Measurements from ENCODE around the gene CD300H. TPM values are rescaled to one million over a fixed set of nuclear protein-coding genes. Genes with fewer than 3 reads are reported as not detected.
A peak's percentile ranks its signal among the peaks of the same experiment; 100 is the strongest.

CD300H gene
- polyA plus RNA-seq, result 0.61 TPM

- H3K27me3 Mint-ChIP-seq, result peaks cover 13% of the 10 kb centered on the region
- H3K36me3 Mint-ChIP-seq, result no peaks in the 10 kb centered on the region
- no peak within 1 kb of the TSS for H3K4me3 Mint-ChIP-seq
- peaks cover 0 to 1% (median 0%) of the 10 kb centered on the region in 3 donors for H3K9me3 Mint-ChIP-seq
- H3K4me1 Mint-ChIP-seq, result peaks cover 0 to 11% (median 2%) of the 10 kb centered on the region in 3 donors
- H3K27ac Mint-ChIP-seq, result no peak within 1 kb of the TSS
Measured at GRCh38 chr17:74567397-74567796, at the start of gene CD300H. Gene CD300H, minus strand, starts transcription at chr17:74567509.

DNA sequence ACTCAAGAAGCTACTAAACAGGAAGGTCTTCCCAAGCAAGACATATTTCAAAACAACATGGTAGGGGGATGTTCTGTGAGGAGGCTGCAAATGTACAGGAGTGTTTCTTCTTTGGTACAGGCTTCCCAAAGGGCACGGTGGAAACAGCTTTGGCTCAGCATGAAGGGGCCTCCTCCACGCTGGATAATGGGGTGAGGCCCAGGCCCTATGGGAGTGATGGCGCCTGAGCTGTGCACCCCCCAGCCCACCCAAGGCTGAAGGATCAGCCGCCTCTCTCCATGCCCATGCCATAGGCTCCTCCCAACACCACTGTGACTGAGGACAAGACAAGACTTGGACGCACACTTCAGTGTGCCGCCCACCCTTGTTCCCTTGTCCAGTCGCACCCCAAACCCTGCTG lies 49.4 kb upstream of the CD300H start:
- no peaks in the 10 kb centered on the region for H3K36me3 Mint-ChIP-seq
- no peak overlapping the region for H3K4me3 Mint-ChIP-seq
- no peaks in the 10 kb centered on the region for H3K9me3 Mint-ChIP-seq
- no peak overlapping the region for H3K27ac Mint-ChIP-seq
- peaks cover 35% of the 10 kb centered on the region for H3K27me3 Mint-ChIP-seq
- H3K4me1 Mint-ChIP-seq, result peaks cover 0 to 5% (median 3%) of the 10 kb centered on the region in 3 donors

DNA sequence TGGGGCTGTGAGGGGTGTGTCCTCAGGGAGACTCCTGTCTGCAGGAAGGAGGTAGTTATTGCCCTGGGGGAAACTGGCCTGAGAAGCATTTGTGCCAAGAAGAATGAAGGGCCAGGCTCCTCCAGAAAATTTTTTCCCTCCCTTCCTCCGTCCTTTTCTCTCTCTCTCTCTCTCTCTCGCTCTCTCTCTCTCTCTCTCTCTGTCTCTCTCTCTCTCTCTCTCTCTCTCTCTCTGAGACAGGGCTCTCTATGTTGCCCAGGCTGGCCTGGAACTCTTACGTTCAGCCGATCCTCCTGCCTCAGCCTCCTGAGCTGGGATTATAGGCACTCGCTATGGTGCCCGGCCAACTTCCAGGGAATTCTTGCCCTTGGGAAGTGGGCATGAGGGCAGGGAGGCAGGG lies 44.7 kb upstream of the CD300H start:
- peak overlapping the region in 1 of 4 donors; percentile 51 for H3K4me3 Mint-ChIP-seq
- no peaks in the 10 kb centered on the region for H3K36me3 Mint-ChIP-seq
- H3K4me1 Mint-ChIP-seq, result peaks cover 0 to 8% (median 0%) of the 10 kb centered on the region in 3 donors
- peaks cover 37% of the 10 kb centered on the region for H3K27me3 Mint-ChIP-seq
- no peak overlapping the region for H3K27ac Mint-ChIP-seq
- peaks cover 0 to 4% (median 0%) of the 10 kb centered on the region in 3 donors for H3K9me3 Mint-ChIP-seq

DNA sequence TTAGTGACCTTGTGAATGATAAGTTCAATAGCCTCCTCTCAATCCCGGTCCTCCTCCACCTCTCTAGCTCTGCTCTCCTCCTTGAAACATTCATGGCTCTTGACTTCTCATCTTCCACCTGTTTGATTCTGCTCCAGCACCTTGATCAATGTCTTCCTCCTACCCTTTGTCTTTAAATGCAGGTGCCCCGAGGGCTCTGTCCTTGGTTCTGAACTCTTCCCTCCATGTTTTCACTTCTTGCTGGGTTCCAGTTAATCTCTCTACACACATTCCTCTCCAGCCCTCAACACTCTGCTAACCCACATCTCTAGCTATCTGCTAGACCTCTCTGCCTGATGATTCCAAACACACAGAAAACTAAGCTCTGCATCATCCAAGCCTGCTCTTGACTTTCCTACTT lies 42.8 kb upstream of the CD300H start:
- H3K4me3 Mint-ChIP-seq, result no peak overlapping the region
- no peaks in the 10 kb centered on the region for H3K36me3 Mint-ChIP-seq
- peaks cover 0 to 8% (median 0%) of the 10 kb centered on the region in 3 donors for H3K4me1 Mint-ChIP-seq
- H3K27me3 Mint-ChIP-seq, result peaks cover 25% of the 10 kb centered on the region
- no peak overlapping the region for H3K27ac Mint-ChIP-seq
- peaks cover 0 to 4% (median 0%) of the 10 kb centered on the region in 3 donors for H3K9me3 Mint-ChIP-seq

- peaks cover 0 to 4% (median 0%) of the 10 kb centered on the region in 3 donors for H3K9me3 Mint-ChIP-seq
- H3K27ac Mint-ChIP-seq, result no peak overlapping the region
- no peaks in the 10 kb centered on the region for H3K36me3 Mint-ChIP-seq
- no peak overlapping the region for H3K4me3 Mint-ChIP-seq
- H3K27me3 Mint-ChIP-seq, result peaks cover 19% of the 10 kb centered on the region
- H3K4me1 Mint-ChIP-seq, result peaks cover 0 to 16% (median 0%) of the 10 kb centered on the region in 3 donors
Measured at GRCh38 chr17:74608511-74608910, 41.2 kb upstream of the CD300H start.

GRCh38 chr17:74607221-74607620 lies 39.9 kb upstream of the CD300H start:
- H3K36me3 Mint-ChIP-seq, result no peaks in the 10 kb centered on the region
- H3K27me3 Mint-ChIP-seq, result peaks cover 13% of the 10 kb centered on the region
- H3K4me1 Mint-ChIP-seq, result peaks cover 3 to 19% (median 5%) of the 10 kb centered on the region in 3 donors
- no peak overlapping the region for H3K4me3 Mint-ChIP-seq
- no peak overlapping the region for H3K27ac Mint-ChIP-seq
- peaks cover 0 to 4% (median 0%) of the 10 kb centered on the region in 3 donors for H3K9me3 Mint-ChIP-seq

GRCh38 chr17:74606050-74606449 lies 38.7 kb upstream of the CD300H start:
- H3K27ac Mint-ChIP-seq, result no peak overlapping the region
- peaks cover 0 to 4% (median 0%) of the 10 kb centered on the region in 3 donors for H3K9me3 Mint-ChIP-seq
- H3K4me3 Mint-ChIP-seq, result no peak overlapping the region
- H3K4me1 Mint-ChIP-seq, result peaks cover 3 to 24% (median 5%) of the 10 kb centered on the region in 3 donors
- H3K36me3 Mint-ChIP-seq, result no peaks in the 10 kb centered on the region
- peaks cover 12% of the 10 kb centered on the region for H3K27me3 Mint-ChIP-seq

GRCh38 chr17:74605361-74605760 lies 38.1 kb upstream of the CD300H start:
- H3K27ac Mint-ChIP-seq, result no peak overlapping the region
- H3K27me3 Mint-ChIP-seq, result peaks cover 12% of the 10 kb centered on the region
- H3K36me3 Mint-ChIP-seq, result no peaks in the 10 kb centered on the region
- peak overlapping the region in 1 of 4 donors; percentile 9 for H3K4me3 Mint-ChIP-seq
- peaks cover 3 to 26% (median 5%) of the 10 kb centered on the region in 3 donors for H3K4me1 Mint-ChIP-seq
- peaks cover 0 to 4% (median 0%) of the 10 kb centered on the region in 3 donors for H3K9me3 Mint-ChIP-seq

GRCh38 chr17:74604761-74605160 lies 37.5 kb upstream of the CD300H start:
- H3K27me3 Mint-ChIP-seq, result peaks cover 12% of the 10 kb centered on the region
- no peaks in the 10 kb centered on the region for H3K36me3 Mint-ChIP-seq
- no peak overlapping the region for H3K27ac Mint-ChIP-seq
- H3K9me3 Mint-ChIP-seq, result peaks cover 0 to 4% (median 0%) of the 10 kb centered on the region in 3 donors
- no peak overlapping the region for H3K4me3 Mint-ChIP-seq
- peaks cover 4 to 31% (median 8%) of the 10 kb centered on the region in 3 donors for H3K4me1 Mint-ChIP-seq

DNA sequence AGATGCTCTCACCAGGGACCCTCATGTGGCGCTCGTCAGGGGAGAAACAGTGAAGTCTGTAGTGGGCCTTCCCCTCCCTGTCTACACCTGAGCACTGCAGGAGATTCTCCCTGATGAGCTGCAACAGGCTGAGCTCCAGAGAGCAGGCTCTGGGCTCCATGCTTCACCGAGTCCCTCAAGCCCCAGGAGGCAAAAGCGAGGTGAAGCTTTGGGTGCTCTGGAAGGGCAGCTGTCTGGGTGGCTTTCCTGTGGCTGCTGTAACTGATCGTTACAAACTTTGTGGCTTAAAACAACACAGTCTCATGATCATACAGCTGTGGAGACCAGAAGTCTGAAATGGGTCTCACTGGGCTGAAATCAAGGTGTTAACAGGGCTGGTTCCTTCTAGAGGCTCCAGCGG lies 36.9 kb upstream of the CD300H start:
- peaks cover 16% of the 10 kb centered on the region for H3K27me3 Mint-ChIP-seq
- H3K4me3 Mint-ChIP-seq, result peak overlapping the region in 1 of 4 donors; percentile 7
- H3K36me3 Mint-ChIP-seq, result no peaks in the 10 kb centered on the region
- H3K4me1 Mint-ChIP-seq, result peaks cover 9 to 36% (median 14%) of the 10 kb centered on the region in 3 donors
- H3K9me3 Mint-ChIP-seq, result peaks cover 0 to 4% (median 0%) of the 10 kb centered on the region in 3 donors
- peak overlapping the region in 2 of 3 donors; percentile 29 to 31 for H3K27ac Mint-ChIP-seq

DNA sequence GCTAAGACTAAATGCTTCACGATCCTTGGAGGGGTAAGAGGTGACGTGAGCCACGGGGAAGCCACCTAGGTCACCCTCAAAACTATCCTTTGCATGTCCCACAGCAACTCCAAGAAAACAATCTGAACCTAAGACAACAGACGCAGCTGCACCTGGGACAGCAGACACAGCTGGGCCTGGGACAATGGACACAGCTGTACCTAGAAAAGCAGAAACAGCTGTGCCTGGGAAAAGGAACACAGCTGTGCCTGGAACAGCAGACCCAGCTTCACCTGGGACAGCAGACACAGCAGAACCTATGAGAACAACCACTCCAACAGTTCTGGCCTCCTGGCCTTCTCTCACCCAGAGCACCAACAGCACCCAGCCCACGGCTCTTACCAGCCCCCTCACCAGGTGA lies 36.4 kb upstream of the CD300H start:
- Mint-ChIP-seq H3K36me3 (no peaks in the 10 kb centered on the region), H3K27ac (peak overlapping the region in 2 of 3 donors; percentile 29 to 31), H3K27me3 (peaks cover 16% of the 10 kb centered on the region), H3K4me3 (peak overlapping the region in 1 of 4 donors; percentile 33), H3K4me1 (peaks cover 9 to 39% (median 16%) of the 10 kb centered on the region in 3 donors), H3K9me3 (peaks cover 0 to 4% (median 0%) of the 10 kb centered on the region in 3 donors)

- peak overlapping the region in 1 of 3 donors; percentile 19 for H3K27ac Mint-ChIP-seq
- no peaks in the 10 kb centered on the region for H3K36me3 Mint-ChIP-seq
- H3K4me1 Mint-ChIP-seq, result peaks cover 13 to 43% (median 19%) of the 10 kb centered on the region in 3 donors
- peaks cover 0 to 4% (median 0%) of the 10 kb centered on the region in 3 donors for H3K9me3 Mint-ChIP-seq
- H3K27me3 Mint-ChIP-seq, result peaks cover 13% of the 10 kb centered on the region
- peak overlapping the region in 1 of 4 donors; percentile 25 for H3K4me3 Mint-ChIP-seq
Measured at GRCh38 chr17:74603037-74603635, 35.8 kb upstream of the CD300H start.

- no peak overlapping the region for H3K4me3 Mint-ChIP-seq
- peaks cover 13 to 40% (median 19%) of the 10 kb centered on the region in 3 donors for H3K4me1 Mint-ChIP-seq
- H3K36me3 Mint-ChIP-seq, result no peaks in the 10 kb centered on the region
- H3K27ac Mint-ChIP-seq, result no peak overlapping the region
- H3K27me3 Mint-ChIP-seq, result peaks cover 7% of the 10 kb centered on the region
- H3K9me3 Mint-ChIP-seq, result peaks cover 0 to 3% (median 0%) of the 10 kb centered on the region in 3 donors
Measured at GRCh38 chr17:74601944-74602572, 34.7 kb upstream of the CD300H start.

DNA sequence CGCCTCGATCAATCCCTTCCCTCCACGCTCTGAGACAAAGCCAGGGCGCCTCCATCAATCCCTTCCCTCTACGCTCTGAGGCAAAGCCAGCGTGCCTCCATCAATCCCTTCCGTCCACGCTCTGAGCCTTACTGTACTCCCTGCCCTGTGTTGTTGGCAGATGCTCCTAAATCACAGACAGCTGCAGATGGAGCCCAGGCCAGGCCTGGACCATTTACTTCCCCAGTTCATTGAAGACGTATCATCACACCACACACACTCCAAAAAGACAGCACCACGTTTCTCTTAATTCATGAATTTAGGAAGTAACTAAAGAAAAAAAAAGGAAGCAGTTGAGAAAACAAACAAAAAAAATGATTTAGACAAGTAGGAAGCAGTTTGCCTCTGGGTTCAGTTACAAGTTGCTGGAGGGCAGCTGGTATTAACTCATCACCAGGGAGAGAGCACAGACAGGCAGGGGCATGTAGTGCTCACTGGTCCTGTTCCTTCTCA lies 32.2 kb upstream of the CD300H start:
- Mint-ChIP-seq H3K4me3 (peak overlapping the region in 2 of 4 donors; percentile 53 to 81), H3K27ac (peak overlapping the region in 2 of 3 donors; percentile 30 to 78)

GRCh38 chr17:74599023-74599399 lies 31.7 kb upstream of the CD300H start:
- Mint-ChIP-seq H3K4me1 (peaks cover 13 to 36% (median 19%) of the 10 kb centered on the region in 3 donors), H3K9me3 (peaks cover 0 to 3% (median 0%) of the 10 kb centered on the region in 3 donors), H3K27me3 (peaks cover 15% of the 10 kb centered on the region), H3K27ac (peak overlapping the region in 1 of 3 donors; percentile 30), H3K36me3 (no peaks in the 10 kb centered on the region), H3K4me3 (peak overlapping the region in 1 of 4 donors; percentile 77)

More for the DNA sequence above, 32.2 kb upstream of the CD300H start:
- H3K27me3 Mint-ChIP-seq, result peaks cover 15% of the 10 kb centered on the region
- H3K36me3 Mint-ChIP-seq, result no peaks in the 10 kb centered on the region
- H3K9me3 Mint-ChIP-seq, result peaks cover 0 to 3% (median 0%) of the 10 kb centered on the region in 3 donors
- H3K4me1 Mint-ChIP-seq, result peaks cover 13 to 40% (median 19%) of the 10 kb centered on the region in 3 donors
